HG02798 (cell line): ENCODE results near the gene PTPN21.

Experiments
- ATAC-seq: cut with Tn5 transposase; IDR thresholded peaks from one replicate; pipeline ENCODE4 v1.9.1; 2021; ENCODE audit warnings: mild to moderate bottlenecking; ENCODE audit not compliant: unreplicated experiment, poor library complexity

Gene PTPN21

DNA sequence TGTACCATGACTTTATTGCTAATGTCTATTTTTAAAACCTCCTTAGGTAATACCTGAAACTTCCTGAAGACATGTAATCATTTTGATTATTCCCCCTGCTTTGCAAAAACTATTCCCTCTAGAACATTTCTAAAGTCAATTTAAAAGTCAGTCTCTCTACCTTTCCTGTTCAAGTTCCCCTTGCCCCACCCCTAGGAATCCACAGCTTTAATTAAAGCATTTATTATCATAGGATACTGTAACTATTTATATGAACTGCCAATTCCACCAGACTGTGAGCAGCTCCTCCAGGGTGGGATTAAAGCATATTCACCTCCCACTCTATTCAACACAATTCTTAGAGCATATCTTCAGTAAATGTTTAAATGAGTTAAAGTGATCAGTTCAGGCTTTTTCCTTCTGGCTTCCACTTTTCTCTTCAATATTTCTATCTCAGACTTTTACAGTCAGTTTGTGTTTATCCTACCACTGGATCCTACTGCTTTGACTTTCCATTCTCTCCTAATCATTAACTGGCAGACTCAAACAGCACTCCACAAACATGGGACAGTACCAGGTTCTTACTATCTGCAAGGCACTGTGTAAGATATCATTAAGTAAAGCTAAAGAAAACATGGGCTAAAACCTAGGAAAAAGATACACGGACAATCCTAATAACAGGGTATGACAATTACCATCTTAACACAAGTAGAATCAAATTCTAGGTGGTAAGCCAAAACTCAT lies 39.1 kb downstream of the PTPN21 start:
- ATAC-seq: no peak

DNA sequence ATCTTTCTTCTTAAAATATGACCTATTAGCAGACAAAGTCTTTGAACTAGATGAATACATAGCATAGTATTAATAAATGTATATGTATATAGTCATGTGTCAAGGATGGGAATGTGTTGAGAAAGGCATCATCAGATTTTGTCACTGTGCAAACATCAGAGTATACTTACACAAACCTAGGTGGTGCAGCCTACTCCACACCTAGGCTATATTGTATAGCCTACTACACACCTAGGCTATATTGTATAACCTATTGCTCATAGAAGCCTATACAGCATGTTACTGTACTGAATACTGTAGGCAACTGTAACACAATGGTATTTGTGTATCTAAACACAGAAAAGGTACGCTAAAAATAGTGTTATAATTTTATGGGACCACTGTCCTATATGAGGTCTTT lies 47.6 kb downstream of the PTPN21 start:
- no peak for ATAC-seq

DNA sequence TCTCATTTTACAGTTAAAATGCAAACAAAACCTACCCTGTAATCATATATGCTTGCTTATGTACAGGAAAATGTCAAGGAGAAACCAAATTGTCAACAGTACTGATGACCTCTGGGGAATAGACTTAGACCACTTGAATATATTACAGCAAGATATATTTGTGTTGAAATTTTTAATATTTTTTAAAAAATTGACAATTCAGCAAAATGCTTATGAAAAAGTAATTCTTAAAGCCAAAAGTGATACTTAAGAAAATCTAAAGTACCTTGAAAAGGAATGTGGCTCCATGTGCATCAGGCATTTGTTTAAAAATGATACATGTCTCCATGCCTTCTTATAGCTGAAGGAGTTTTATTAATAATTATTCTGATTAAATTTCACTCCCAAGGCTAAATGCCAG lies 49.2 kb downstream of the PTPN21 start:
- ATAC-seq: no peak

DNA sequence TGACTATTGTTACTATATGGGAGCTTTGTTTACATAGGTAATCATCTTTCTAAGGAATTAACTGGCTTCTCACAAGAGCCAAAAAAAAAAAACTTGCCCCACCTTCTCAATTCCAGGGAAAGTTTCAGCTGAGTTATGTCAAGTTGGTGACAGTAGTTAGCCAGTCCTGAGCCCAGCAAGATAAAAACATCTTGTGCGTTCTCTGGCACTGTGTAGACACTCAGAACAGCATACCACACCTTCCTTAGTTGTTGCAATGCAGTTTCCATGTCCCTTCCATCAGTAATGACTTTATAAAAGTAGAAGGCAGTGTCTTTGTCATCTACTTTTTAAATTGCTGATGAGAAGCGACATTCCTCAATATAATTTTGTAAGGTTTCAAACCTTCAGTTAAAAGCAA lies 50.2 kb downstream of the PTPN21 start:
- ATAC-seq: no peak

DNA sequence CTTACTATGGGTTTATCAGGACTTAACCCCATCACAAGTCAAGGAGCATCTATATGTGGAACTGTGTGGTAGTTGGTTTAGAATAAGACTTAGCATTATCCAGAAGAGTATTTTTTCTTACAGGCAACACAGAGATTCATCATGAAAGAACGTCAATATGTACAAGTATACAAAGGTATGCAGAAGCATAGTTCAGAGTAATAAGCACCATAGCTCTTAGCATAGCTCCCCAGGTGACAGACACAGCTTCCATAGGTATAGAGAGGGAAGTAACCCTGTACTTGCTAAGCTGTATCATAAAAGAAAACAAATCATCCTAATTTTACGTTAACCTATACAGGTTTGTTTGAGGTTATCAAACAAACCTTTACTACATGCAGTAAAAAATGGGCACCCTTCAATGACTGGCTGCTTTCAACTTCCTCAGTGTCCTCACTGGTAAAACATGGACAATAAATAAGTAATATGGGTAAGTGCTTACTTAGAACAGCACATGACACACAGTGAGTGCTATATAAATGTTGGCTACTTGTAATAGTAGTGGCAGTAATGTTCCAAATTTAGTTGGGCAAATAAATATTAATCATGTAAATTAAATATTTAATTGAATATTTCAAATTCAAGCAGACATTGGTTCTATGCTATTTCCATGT lies 50.9 kb downstream of the PTPN21 start:
- ATAC-seq: no peak

DNA sequence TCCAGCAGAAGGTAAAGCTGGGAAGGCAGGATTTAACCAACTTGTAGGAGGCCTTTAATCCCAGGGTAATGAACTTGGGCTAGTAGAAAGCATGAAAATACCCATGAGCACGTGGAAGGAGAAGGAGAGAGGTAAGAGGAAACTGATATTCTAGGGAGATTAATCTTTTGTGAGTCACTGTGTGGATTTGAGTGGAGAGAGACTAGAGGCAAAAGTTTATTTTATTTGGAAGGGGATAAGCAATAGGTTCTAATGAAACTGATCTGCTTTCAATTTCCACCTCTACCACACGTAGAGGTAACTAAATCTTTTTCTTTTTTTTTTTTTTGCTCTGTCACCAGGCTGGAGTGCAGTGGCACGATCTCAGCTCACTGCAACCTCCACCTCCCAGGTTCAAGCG lies 52.1 kb downstream of the PTPN21 start:
- no peak for ATAC-seq

DNA sequence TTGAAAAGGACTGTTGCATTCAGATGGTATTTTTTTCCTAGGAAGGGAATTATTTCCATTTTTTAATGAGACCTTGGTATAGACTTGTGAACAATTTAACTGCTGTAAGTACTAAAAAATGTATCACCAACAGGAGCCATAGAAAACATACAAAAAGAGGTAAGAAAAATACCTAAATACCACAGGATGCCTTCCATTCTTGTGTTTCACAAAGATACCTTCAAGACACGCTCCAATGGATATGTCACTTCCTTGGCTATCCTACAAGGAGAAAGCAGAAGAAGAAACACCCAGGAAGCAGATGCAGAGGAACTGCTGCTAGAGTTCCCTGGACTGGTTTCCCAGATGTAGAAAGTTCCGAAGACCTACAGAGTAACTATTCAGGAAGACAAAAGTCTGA lies 54.2 kb downstream of the PTPN21 start:
- ATAC-seq: no peak

DNA sequence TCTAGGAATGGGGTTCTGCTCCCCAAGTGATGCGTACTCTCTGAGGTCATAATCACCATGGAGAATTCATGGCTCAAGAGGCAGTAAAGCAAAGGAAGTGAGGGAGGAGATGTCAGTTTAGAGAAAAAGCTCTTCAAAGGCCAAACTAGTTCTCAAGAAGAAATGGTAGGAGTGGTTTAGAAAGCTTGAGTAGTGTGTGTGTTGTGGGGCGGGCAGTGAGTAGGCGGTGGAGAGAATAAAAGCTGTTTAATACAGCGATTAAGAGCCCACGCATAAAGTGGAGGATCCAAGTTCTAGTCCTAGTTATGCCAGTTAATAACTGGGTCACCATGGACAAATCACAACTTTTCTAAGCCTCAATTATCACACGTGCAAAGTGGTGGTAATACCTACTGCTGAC lies 55.6 kb downstream of the PTPN21 start:
- no peak for ATAC-seq

DNA sequence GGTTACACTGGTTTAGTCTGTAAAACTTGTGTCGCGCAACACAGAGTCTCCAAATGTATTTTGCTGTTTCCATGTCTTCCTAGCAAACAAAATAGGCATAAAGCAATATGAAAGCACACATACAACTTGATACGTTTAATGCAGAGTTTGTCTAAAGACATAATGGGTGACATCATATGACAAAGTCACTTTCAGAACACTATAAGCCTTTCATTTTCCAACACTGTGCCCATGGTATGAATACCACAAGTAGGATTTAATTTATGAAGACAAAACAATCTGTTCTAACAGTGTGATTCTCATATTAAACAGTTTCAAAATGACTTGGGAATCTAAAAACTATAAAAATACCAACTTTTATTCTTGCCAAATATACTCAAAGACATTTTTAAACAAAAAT lies 58.4 kb downstream of the PTPN21 start:
- ATAC-seq: no peak

DNA sequence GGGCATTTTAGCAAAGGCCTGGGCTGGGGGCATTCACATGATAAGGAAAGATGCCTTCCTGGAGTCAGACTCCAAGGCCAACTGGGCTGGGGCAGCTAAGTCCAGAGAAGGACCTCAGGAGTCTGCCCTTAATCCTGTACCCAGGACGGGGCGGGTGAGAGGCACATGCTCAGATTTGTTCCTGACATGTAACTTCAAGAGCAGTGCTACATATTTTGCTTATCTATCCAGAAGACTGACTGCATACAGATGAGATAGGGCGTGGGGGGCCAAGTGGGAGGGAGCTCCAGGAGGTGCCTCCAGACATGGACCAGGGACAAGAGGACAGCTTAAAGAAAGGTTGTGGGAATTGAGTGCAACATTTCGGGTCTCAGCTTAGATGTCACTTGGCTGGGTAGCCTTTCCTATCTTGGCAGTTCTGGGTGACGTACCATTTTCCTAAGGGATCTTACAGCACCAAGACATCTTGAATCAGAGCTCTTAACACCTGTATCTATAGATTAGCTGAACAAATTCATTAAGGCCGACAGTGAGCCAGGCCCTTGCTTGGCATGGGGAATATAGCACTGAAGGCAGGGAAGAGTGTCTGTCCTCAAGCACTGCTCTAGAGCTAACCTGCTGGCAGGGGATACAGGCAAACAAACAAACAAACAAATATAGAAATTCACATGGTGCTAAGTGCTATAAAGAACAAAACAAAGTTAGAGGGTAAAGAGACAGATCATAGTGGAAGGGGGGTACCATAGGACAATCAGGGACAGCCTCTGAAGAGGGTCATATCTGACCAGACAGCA lies 61.2 kb downstream of the PTPN21 start:
- ATAC-seq: no peak

DNA sequence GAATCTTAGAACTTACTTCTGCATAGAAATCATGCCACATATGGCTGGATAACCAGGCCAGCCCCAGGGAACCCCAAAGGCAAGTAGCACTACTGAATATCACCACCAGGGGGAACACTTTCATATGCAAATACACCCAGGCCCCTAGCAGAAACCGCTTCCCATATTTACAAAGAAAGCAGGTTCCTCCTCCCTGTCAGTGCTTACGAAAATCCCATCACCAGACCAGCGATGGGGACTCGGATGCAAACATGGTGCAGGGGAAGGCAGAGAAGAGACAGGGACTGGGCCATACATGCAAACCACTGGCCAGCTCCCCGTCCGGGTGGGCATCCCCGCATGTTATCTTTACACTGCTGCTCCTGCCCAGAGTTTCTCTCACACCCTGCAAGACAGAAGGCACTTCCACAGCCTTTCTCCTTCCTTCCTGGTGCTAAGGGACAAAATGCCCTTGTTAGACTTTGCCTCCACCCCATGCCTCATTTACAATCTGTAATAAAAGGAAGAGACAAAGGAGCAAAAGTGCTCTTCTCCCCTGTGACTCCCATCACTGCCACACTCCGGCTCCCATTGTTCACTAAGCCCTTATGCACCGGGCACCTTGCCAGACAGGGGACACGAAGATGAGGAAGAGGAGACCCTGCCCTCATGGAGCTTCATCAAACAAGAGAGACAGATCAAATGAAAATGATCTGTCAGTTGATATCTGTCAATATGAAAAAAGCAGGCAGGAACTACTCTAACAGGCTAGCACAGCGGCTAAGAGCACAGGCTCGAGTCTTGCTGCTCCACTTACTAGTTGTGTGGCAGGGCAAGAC lies 62.3 kb downstream of the PTPN21 start:
- ATAC-seq: peak; percentile 92

DNA sequence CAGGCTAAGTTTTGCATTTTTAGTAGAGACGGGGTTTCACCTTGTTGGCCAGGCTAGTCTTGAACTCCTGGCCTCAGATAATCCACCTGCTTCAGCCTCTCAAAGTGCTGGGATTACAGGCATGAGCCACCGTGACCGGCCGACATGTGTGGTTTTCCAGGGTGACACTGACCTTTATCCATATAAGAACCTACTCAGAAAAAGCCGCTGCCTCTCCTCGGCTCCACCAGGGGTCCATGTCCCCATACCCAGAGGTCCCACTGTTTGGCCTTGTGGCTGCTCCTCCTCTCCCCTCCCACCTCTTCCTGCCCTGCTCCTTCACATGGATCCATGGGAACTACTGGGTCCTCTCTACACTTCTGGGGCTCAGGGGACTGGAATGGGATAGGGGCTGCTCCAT lies 64.6 kb downstream of the PTPN21 start:
- no peak for ATAC-seq

DNA sequence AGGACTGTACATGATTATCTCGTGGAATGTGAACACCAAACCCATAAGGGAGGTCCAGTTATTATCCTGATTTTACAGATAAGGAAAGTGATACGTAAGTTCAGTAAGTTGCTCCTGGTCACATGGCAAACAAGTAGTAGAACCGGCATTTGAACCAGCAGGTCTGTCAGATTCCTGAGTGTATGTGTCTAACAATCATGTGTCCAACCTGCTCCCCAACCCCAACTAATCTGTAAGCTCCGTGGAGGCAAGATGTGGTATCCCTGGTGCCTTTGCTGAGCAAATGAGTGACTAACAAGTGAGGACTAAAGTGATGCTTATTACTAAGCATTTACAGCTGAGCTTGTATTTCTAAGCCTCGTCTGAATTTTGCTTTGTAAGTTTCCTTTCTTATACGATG lies 65.9 kb downstream of the PTPN21 start:
- no peak for ATAC-seq

DNA sequence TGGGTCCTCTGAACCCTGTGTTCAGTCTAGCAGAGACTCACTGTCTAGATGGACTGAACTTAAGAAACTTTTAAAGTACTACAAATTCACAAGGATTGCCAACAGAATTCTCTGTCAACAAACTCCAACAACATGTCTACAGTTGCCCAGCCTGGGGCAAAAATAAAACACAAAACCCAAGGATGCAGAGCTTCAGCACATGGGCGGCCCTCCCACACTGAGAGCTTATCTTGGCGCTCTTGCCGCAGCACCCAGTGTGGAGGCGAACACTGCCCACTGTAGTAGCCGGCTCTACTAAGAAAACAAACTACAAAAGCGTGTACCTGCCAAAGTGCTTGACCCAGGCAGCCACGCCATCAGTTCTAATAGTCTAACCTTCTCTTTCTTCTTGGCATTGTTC lies 66.7 kb downstream of the PTPN21 start:
- ATAC-seq: no peak

DNA sequence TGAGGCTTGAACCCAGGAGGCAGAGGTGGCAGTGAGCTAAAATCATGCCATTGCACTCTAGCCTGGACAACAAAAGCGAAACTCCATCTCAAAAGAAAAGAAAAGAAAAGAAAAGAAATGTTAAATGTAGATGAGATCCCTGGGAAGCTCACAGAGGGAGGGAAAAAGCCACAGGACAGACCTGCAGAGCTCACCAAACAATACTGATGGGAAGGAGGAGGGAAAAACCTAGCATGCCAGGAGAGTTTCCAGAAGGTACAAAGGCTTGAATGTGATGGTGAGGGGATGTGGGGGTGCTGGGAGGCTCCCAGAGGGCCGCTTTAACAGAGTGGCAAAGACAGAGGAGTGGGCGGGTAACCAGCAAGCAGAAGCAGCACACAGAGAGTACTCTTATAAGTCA lies 72.3 kb downstream of the PTPN21 start:
- no peak for ATAC-seq

DNA sequence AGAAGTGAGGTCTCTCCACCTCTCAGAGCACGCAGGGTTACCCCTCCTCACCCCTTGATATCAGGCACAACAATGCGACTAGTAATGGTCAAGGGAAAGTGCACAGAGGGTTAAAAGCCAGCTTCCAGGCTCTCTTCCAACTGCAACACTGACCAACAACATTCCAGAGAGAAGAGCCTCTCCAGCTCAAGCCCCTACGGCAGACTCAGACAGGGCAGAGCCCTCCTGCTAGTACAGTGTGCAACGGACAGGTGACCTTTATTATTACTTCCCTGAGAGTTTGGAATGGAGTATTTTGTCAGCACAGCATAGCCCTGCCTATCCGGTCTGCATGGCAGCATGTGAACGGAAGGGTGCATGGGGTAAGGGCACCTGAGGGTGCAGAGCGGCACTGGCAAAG lies 73.0 kb downstream of the PTPN21 start:
- no peak for ATAC-seq

DNA sequence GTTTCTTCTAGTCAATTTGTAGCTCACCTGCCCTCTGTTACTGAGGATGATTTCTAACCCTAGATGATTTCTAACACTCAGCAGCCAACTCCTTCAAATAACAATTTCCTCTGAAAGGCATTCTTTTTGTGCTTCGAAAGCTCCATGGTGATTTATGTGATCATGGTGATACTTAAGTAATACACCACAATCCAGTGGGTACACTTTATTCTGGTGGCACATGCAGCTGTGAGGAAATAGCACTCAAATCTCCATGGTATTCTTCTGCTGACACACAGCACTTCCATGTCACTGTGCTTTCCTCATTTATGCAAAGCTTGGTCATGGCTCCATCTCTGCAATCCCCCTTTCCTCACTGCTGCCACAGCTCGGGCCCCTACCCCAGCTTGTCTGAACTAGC lies 73.7 kb downstream of the PTPN21 start:
- no peak for ATAC-seq

DNA sequence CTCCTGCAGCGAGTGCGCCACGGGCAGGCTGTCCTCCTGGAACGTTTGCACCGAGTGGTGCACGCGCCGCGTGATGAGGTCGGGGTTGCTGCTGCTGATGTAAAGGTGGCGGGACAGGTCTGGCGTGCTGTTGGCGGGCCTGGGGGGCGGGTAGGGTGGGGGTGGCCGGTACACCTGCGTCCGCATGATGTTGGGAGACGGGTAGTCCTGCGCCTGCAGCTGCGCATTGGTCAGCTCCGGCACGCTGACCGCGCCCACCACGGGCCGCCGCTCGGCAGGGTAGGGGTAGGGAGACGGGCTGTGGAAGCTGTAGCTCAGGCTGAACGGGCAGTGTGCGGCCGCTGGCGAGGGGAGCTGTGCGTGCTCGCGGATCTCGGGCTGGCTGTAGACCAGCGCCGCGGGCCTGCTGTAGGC lies 75.2 kb downstream of the PTPN21 start:
- ATAC-seq: no peak

DNA sequence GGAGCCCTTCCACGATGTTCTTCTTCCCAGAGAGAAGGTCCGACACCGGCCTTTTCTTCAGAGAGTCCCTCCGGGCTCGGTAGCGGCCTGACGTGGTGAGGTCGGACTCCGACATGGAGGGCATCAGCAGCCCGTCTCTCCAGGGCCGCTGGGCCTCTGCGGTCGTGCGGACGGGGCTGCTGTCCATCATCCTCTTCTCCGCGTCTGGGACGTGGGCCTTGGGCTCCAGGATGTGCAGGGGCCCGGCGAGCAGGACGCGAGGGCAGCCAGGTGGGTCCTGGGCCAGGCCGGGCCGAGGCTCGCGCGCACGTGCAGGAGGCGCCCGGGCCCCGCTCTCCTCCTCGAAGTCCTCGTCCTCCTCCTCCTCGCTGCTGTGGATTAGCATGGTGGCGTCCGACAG lies 75.9 kb downstream of the PTPN21 start:
- no peak for ATAC-seq

DNA sequence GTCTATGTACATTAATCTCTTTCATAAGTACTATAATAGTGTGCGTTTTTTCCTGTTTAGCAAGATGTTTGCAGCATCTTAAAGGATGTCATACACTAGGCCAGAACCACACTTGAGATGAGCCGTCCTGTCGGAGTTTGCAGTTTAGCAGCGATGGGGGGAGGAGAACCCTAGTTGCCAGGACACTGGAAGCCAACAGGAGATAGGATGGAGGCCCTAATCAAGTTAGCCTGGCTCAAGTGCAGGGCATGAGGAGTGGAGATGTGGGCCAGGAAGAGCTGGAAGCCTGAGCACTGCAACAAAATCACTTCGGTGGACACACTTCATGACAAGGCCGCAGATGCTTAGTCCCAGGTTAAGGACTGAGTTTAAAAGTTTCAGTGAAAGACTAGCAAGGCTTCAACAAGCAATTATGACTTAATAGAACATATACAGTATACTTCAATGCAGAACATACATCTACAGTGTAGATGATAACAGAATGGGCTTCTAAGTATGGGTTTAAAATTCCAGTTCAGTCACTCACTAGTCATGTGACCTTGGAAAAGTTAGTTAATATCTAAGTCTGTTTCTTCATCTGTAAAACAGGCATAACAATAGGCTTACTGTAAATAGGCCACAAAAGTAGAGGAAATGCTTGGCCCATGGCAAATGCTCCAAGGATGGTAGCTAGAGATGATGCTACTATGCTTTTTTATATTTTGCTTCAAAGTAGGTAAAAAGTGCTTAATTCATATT lies 77.1 kb downstream of the PTPN21 start:
- no peak for ATAC-seq
